ENCODE results near the gene PYCR2.

Gene PYCR2

GRCh38 chr1:225917536-225917935, 6.5 kb downstream of the PYCR2 start:
- Histone ChIP-seq H3K4me1 (ENCODE audit: insufficient read depth, insufficient read length) (peaks cover 10% of the 10 kb centered on the region), H3K9ac (ENCODE audit: insufficient read length, low read depth) (no peak overlapping the region), H3K27me3 (ENCODE audit: insufficient read depth, insufficient read length) (no peaks in the 10 kb centered on the region), H3K4me3 (ENCODE audit: insufficient read length, low read depth) (no peak overlapping the region), H3K9me3 (ENCODE audit: insufficient read depth, low read length) (no peaks in the 10 kb centered on the region), H3K36me3 (ENCODE audit: insufficient read depth, insufficient read length, low read length) (peaks cover 54% of the 10 kb centered on the region)
- TF ChIP-seq ZNF274 (IDR thresholded peaks at IDR 0.05; ENCODE audit: low read depth, low read length) (no peak), YY1 (IDR thresholded peaks at IDR 0.05; ENCODE audit: insufficient read depth, insufficient read length) (no peak), SUZ12 (IDR thresholded peaks at IDR 0.05; ENCODE audit: extremely low read depth, insufficient read depth, insufficient read length) (no peak)
- DNase-seq (ENCODE audit: low read depth, low spot score), result no peak

- no peaks in the 10 kb centered on the region for H3K9me3 ChIP-seq (ENCODE audit: insufficient read depth, low read length)
- DNase-seq (ENCODE audit: low read depth, low spot score), result no peak
- peaks cover 6% of the 10 kb centered on the region for H3K4me1 ChIP-seq (ENCODE audit: insufficient read depth, insufficient read length)
- no peak overlapping the region for H3K4me3 ChIP-seq (ENCODE audit: insufficient read length, low read depth)
- H3K27me3 ChIP-seq (ENCODE audit: insufficient read depth, insufficient read length), result no peaks in the 10 kb centered on the region
- no peak overlapping the region for H3K9ac ChIP-seq (ENCODE audit: insufficient read length, low read depth)
- H3K36me3 ChIP-seq (ENCODE audit: insufficient read depth, insufficient read length, low read length), result peaks cover 50% of the 10 kb centered on the region
- no peak for TF ChIP-seq ZNF274 (IDR thresholded peaks at IDR 0.05; ENCODE audit: low read depth, low read length)
- TF ChIP-seq SUZ12 (IDR thresholded peaks at IDR 0.05; ENCODE audit: extremely low read depth, insufficient read depth, insufficient read length), result no peak
- TF ChIP-seq YY1 (IDR thresholded peaks at IDR 0.05; ENCODE audit: insufficient read depth, insufficient read length), result no peak
Observed at GRCh38 chr1:225917101-225917500, 6.9 kb downstream of the PYCR2 start.

GRCh38 chr1:225915538-225915991, 8.5 kb downstream of the PYCR2 start:
- TF ChIP-seq YY1 (IDR thresholded peaks at IDR 0.05; ENCODE audit: insufficient read depth, insufficient read length) (no peak), ZNF274 (IDR thresholded peaks at IDR 0.05; ENCODE audit: low read depth, low read length) (no peak), SUZ12 (IDR thresholded peaks at IDR 0.05; ENCODE audit: extremely low read depth, insufficient read depth, insufficient read length) (no peak)
- H3K27me3 ChIP-seq (ENCODE audit: insufficient read depth, insufficient read length), result peaks cover 7% of the 10 kb centered on the region
- no peak overlapping the region for H3K9ac ChIP-seq (ENCODE audit: insufficient read length, low read depth)
- no peak for DNase-seq (ENCODE audit: low read depth, low spot score)
- peaks cover 2% of the 10 kb centered on the region for H3K4me1 ChIP-seq (ENCODE audit: insufficient read depth, insufficient read length)
- no peaks in the 10 kb centered on the region for H3K9me3 ChIP-seq (ENCODE audit: insufficient read depth, low read length)
- H3K4me3 ChIP-seq (ENCODE audit: insufficient read length, low read depth), result no peak overlapping the region
- H3K36me3 ChIP-seq (ENCODE audit: insufficient read depth, insufficient read length, low read length), result peaks cover 35% of the 10 kb centered on the region

- TF ChIP-seq SUZ12 (IDR thresholded peaks at IDR 0.05; ENCODE audit: extremely low read depth, insufficient read depth, insufficient read length) (no peak), YY1 (IDR thresholded peaks at IDR 0.05; ENCODE audit: insufficient read depth, insufficient read length) (no peak), ZNF274 (IDR thresholded peaks at IDR 0.05; ENCODE audit: low read depth, low read length) (no peak)
- DNase-seq (ENCODE audit: low read depth, low spot score), result no peak
- no peak overlapping the region for H3K4me3 ChIP-seq (ENCODE audit: insufficient read length, low read depth)
- peaks cover 29% of the 10 kb centered on the region for H3K36me3 ChIP-seq (ENCODE audit: insufficient read depth, insufficient read length, low read length)
- H3K9me3 ChIP-seq (ENCODE audit: insufficient read depth, low read length), result no peaks in the 10 kb centered on the region
- peaks cover 2% of the 10 kb centered on the region for H3K4me1 ChIP-seq (ENCODE audit: insufficient read depth, insufficient read length)
- H3K27me3 ChIP-seq (ENCODE audit: insufficient read depth, insufficient read length), result peaks cover 10% of the 10 kb centered on the region
- no peak overlapping the region for H3K9ac ChIP-seq (ENCODE audit: insufficient read length, low read depth)
Observed at GRCh38 chr1:225914947-225915346, 9.1 kb downstream of the PYCR2 start.

- peaks cover 23% of the 10 kb centered on the region for H3K36me3 ChIP-seq (ENCODE audit: insufficient read depth, insufficient read length, low read length)
- no peak overlapping the region for H3K4me3 ChIP-seq (ENCODE audit: insufficient read length, low read depth)
- TF ChIP-seq YY1 (IDR thresholded peaks at IDR 0.05; ENCODE audit: insufficient read depth, insufficient read length) (no peak), SUZ12 (IDR thresholded peaks at IDR 0.05; ENCODE audit: extremely low read depth, insufficient read depth, insufficient read length) (no peak), ZNF274 (IDR thresholded peaks at IDR 0.05; ENCODE audit: low read depth, low read length) (no peak)
- H3K9ac ChIP-seq (ENCODE audit: insufficient read length, low read depth), result no peak overlapping the region
- peaks cover 10% of the 10 kb centered on the region for H3K27me3 ChIP-seq (ENCODE audit: insufficient read depth, insufficient read length)
- no peak for DNase-seq (ENCODE audit: low read depth, low spot score)
- H3K4me1 ChIP-seq (ENCODE audit: insufficient read depth, insufficient read length), result peaks cover 2% of the 10 kb centered on the region
- no peaks in the 10 kb centered on the region for H3K9me3 ChIP-seq (ENCODE audit: insufficient read depth, low read length)
Observed at GRCh38 chr1:225914391-225914790, 9.7 kb downstream of the PYCR2 start.

- TF ChIP-seq ZNF274 (IDR thresholded peaks at IDR 0.05; ENCODE audit: low read depth, low read length) (no peak), YY1 (IDR thresholded peaks at IDR 0.05; ENCODE audit: insufficient read depth, insufficient read length) (no peak), SUZ12 (IDR thresholded peaks at IDR 0.05; ENCODE audit: extremely low read depth, insufficient read depth, insufficient read length) (no peak)
- H3K4me3 ChIP-seq (ENCODE audit: insufficient read length, low read depth), result no peak overlapping the region
- peaks cover 13% of the 10 kb centered on the region for H3K27me3 ChIP-seq (ENCODE audit: insufficient read depth, insufficient read length)
- H3K36me3 ChIP-seq (ENCODE audit: insufficient read depth, insufficient read length, low read length), result peaks cover 9% of the 10 kb centered on the region
- H3K9ac ChIP-seq (ENCODE audit: insufficient read length, low read depth), result no peak overlapping the region
- no peaks in the 10 kb centered on the region for H3K4me1 ChIP-seq (ENCODE audit: insufficient read depth, insufficient read length)
- H3K9me3 ChIP-seq (ENCODE audit: insufficient read depth, low read length), result no peaks in the 10 kb centered on the region
- DNase-seq (ENCODE audit: low read depth, low spot score), result no peak
Observed at GRCh38 chr1:225911191-225912130, 12.6 kb downstream of the PYCR2 start.

- Histone ChIP-seq H3K36me3 (ENCODE audit: insufficient read depth, insufficient read length, low read length) (peaks cover 2% of the 10 kb centered on the region), H3K27me3 (ENCODE audit: insufficient read depth, insufficient read length) (peaks cover 23% of the 10 kb centered on the region), H3K4me1 (ENCODE audit: insufficient read depth, insufficient read length) (no peaks in the 10 kb centered on the region), H3K9ac (ENCODE audit: insufficient read length, low read depth) (no peak overlapping the region), H3K4me3 (ENCODE audit: insufficient read length, low read depth) (no peak overlapping the region), H3K9me3 (ENCODE audit: insufficient read depth, low read length) (no peaks in the 10 kb centered on the region)
- DNase-seq (ENCODE audit: low read depth, low spot score), result no peak
- TF ChIP-seq YY1 (IDR thresholded peaks at IDR 0.05; ENCODE audit: insufficient read depth, insufficient read length), result no peak
- no peak for TF ChIP-seq ZNF274 (IDR thresholded peaks at IDR 0.05; ENCODE audit: low read depth, low read length)
- no peak for TF ChIP-seq SUZ12 (IDR thresholded peaks at IDR 0.05; ENCODE audit: extremely low read depth, insufficient read depth, insufficient read length)
Observed at GRCh38 chr1:225909477-225909876, 14.6 kb downstream of the PYCR2 start.

Measured in NT2/D1 (cell line).